Measurements from ENCODE around the gene DDX24.
A peak's percentile ranks its signal among the peaks of the same experiment; 100 is the strongest.

DDX24 gene

GRCh38 chr14:94027566-94028449 lies 53.2 kb downstream of the DDX24 start:
- no peak for DNase-seq

DNA sequence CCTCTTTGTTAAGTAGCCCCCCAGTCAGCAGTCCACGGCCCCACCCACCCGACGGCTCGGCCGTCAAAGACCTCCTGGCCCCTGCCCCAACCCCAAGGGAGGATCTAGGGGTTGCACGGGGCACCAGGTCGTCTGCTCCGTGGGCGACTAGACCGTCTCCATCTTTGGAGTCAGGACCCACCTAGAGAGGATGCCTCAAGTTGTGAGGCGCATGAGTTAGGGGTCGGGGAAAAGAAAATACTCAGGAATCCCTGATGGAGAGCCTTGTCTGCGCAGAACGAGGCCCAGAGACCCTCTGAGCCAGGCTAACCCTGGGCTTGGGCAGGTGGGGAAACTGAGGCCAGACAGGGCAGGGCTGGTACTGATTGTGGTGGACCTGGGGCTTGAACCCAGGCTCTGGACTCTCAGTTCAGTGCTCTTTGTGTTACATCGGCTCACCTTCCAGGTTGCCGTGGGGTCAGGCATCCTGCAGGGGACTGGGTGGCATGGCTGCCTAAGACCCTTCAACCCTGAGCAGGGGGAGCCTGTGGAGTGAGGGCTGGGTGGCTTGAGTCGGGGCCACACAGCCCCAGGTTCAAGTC lies 54.0 kb downstream of the DDX24 start:
- no peak for DNase-seq

GRCh38 chr14:94026173-94026888 lies 54.7 kb downstream of the DDX24 start, which contains the start of gene OTUB2:
Gene OTUB2 (plus strand): TSS chr14:94026340. CDS start chr14:94026538, 198 bp downstream.
- DNase-seq = peak; percentile 99

DNA sequence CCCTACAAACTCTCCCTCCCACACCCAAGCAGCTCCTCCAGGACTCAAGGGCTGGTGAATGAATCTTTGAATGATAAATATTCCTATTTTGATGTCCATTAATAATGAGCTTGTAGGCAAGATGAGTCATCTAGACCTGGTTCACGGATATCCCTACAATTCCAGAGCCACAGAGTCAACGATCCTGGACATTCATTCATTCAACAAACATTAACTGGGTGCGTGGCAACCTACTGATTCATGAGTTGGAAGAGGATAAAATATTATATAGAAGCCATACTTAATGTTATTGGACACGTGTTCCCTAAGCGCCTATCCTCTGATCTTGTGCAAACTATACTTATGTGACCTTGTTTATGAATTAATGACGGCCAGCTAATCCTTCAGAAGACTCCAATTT lies 55.3 kb downstream of the DDX24 start:
- no peak for DNase-seq

DNA sequence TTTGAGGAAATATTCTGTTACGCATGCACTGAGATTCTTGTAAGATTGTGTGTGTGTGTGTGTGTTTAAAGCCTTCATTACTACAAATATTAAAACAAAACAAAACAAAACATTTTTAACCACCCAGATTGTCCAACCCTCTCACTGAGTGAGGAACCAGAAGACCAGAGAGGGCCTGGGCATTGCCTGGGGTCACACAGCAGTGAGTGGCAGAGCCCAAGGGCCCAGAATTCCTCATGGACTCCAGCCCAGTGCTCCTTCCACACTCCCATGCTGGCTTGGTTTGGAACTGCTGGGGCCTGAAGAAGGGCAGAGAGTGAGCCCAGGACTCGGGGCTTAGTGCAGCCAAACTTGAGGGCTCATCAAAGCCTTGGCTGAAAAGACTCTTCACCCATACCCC lies 56.5 kb downstream of the DDX24 start:
- no peak for DNase-seq

GRCh38 chr14:94022532-94023411 lies 58.2 kb downstream of the DDX24 start:
- no peak for DNase-seq

GRCh38 chr14:94021416-94022157 lies 59.4 kb downstream of the DDX24 start:
- no peak for DNase-seq

DNA sequence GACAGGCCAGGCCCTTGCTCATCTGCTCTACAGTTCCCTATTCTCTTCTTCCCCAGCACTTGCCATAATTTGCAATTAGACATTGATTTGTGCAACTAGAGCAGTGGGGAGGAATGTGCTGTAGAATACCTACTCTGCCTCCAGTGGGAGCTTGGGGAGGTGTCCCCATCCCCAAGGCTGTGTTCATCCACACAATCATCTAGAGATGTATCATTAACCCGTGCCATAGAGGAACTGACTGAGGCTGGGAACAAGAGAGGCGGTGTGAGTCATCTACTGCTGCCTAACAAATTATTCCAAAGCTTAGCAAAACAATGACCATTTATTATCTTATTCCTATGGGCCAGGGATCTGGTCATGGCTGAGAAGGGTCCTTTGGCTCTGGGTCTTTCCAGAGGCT lies 60.0 kb downstream of the DDX24 start:
- DNase-seq = no peak

GRCh38 chr14:94020267-94020666 lies 60.7 kb downstream of the DDX24 start:
- no peak for DNase-seq

GRCh38 chr14:94019329-94019728 lies 61.7 kb downstream of the DDX24 start:
- DNase-seq = no peak

GRCh38 chr14:94018308-94018707 lies 62.7 kb downstream of the DDX24 start:
- DNase-seq = no peak

- DNase-seq = no peak
These were observed 64.5 kb downstream of the DDX24 start for GRCh38 chr14:94016446-94016976.

- DNase-seq = no peak
These were observed 65.8 kb downstream of the DDX24 start for GRCh38 chr14:94015223-94015622.

DNA sequence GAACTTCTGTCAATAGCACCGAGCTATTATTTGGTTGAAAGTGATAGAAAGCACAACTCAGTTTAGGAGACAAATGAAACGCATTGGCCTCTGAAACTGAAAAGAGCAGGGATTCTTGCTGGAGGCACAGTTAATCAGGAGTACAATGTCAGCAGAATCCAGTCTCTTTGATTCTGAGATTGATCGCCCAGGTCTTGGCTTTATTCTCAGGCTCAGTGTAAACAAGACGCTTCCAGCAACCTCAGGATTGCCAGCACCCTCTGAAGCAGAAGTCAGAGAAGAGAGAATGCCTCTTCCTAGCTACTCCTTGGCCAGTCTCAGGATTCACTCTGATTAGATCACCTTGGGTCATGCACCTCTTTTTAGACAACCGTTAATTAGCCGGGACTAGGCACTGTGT lies 66.6 kb downstream of the DDX24 start:
- DNase-seq = no peak

DNA sequence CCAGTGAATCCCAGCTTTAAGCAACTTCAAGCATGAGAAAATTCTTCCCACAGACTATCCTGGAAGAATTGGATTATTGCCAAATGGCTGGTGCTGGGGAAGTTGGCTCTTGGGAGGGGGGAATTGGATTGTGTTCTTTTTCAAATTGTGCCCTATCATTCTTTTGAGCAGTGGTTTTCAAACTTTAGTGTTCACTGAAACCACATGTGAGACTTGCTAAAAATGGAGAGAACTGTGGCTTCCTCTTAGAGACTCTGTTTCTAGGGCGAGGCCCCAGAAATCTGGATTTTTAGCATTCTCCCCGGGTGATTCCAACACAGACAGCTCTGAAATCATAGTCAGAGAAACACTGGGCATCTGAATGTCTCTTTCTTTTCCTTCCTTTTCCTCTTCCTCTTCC lies 69.2 kb downstream of the DDX24 start:
- DNase-seq = no peak

- DNase-seq = no peak
These were observed 70.4 kb downstream of the DDX24 start for GRCh38 chr14:94010625-94011024.

GRCh38 chr14:94009767-94010166 lies 71.2 kb downstream of the DDX24 start:
- DNase-seq = peak; percentile 66

- no peak for DNase-seq
These were observed 72.8 kb downstream of the DDX24 start for GRCh38 chr14:94008234-94008633.

DNA sequence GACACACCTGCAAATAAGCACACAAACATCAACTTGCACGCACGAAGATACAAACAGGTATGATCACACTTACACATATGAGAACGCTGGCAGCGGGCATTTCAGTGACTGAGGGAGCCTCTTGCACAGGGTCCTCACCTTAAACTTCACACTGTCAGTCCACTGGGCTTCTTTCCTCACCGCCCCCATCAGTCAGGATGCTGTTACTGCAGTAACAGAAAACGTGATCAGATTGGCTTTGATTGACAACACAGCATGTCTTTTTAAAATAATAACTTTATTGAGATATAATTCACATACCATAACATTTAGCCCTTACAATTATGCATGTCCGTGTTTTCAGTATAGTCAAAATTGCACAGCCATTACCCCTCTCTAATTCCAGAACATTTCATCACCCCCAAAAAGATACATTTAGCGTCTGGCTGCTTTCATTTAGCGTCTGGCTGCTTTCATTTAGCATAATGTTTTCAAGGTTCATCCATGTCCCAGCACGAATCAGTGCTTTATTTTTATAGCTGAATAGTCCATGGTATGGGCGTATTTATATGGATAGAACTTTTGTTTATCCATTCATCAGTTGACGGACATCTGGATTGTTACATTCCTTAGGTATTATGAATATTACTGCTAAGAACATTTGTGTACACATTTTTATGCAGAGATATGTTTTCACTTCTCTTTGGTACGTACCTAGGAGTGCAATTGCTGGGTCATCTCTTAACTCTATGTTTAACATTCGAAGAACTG lies 75.5 kb downstream of the DDX24 start:
- no peak for DNase-seq

DNA sequence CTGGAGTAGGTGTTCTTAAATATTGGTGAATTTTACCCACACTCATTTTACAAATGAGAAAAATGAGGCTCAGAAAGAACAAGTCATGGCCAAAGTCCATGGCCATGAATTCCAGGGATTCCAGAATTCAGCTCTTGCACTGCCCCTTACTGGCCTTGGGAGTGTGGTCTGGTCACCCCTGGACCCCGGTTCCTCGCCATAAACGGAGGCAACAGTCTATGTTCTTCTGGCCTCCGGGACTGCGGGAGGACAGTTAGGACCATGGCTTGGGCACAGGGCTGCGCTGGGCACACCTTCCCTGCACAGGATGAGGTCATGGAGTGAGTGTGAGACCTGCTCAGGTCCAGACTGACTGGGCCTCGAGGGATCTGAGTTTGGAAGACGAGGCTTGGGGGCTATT lies 77.0 kb downstream of the DDX24 start:
- no peak for DNase-seq

- DNase-seq = no peak
These were observed 77.6 kb downstream of the DDX24 start for GRCh38 chr14:94003397-94003796.
